CD14-positive monocyte (primary cell): ENCODE results near the gene ABHD4. TPM values are rescaled to one million over a fixed set of nuclear protein-coding genes. Genes with fewer than 3 reads are reported as not detected.
A peak's percentile ranks its signal among the peaks of the same experiment; 100 is the strongest.

Source experiments
- DNase-seq, 3 donors: peaks; one replicate each; pipeline ENCODE4 v3.0.0-alpha.2; 2011 to 2022
- H2AFZ ChIP-seq: 2 replicates; pipeline ENCODE4 v1.6.0; 2012; ENCODE audit warnings: mild to moderate bottlenecking, low read depth, low read length, inconsistent platforms; ENCODE audit not compliant: insufficient read depth, poor library complexity, severe bottlenecking
- H3K27ac ChIP-seq, 2 donors: 1 replicate in 1 of 2; 2 replicates in 1 of 2; pipeline ENCODE4 v1.5.1; 2012 to 2013; ENCODE audit warnings: low read length in 2 of 2, control low read depth in 1 of 2, inconsistent platforms in 1 of 2, low read depth in 1 of 2, mild to moderate bottlenecking in 1 of 2
- H3K27me3 ChIP-seq, 2 donors: one replicate each; pipeline versions ENCODE4 v1.6.0 to v1.6.1; 2011 to 2013; ENCODE audit warnings: low read length in 2 of 2; ENCODE audit not compliant: control insufficient read depth in 2 of 2, insufficient read depth in 2 of 2
- H3K36me3 ChIP-seq, 2 donors: replicated peaks in 1 of 2; 1 replicate in 1 of 2; 2 replicates in 1 of 2; pipeline versions ENCODE4 v1.5.1 to v1.6.1; 2012 to 2013; ENCODE audit warnings: low read length in 2 of 2, control low read depth in 1 of 2, inconsistent platforms in 1 of 2, mild to moderate bottlenecking in 1 of 2; ENCODE audit not compliant: insufficient read depth in 2 of 2, control insufficient read depth in 1 of 2
- H3K4me1 ChIP-seq, 2 donors: 1 replicate in 1 of 2; 2 replicates in 1 of 2; pipeline versions ENCODE4 v1.5.1 to v1.6.1; 2012 to 2013; ENCODE audit warnings: low read length in 2 of 2, control low read depth in 1 of 2, inconsistent platforms in 1 of 2, mild to moderate bottlenecking in 1 of 2, moderate library complexity in 1 of 2; ENCODE audit not compliant: insufficient read depth in 2 of 2, control insufficient read depth in 1 of 2
- H3K4me2 ChIP-seq: replicated peaks from 2 replicates; pipeline ENCODE3; 2012; ENCODE audit warnings: low read length, moderate library complexity, mild to moderate bottlenecking; ENCODE audit not compliant: poor library complexity, severe bottlenecking; ENCODE audit errors: extremely low read depth
- H3K4me3 ChIP-seq, 3 experiments: fragments of 200-600 bp in 1 of 3; sonication (generic) in 1 of 3; replicated peaks in 1 of 3; 1 replicate in 2 of 3; 2 replicates in 1 of 3; pipeline ENCODE4 v1.5.1; 2011 to 2013; ENCODE audit warnings: low read length in 3 of 3, mild to moderate bottlenecking in 3 of 3, control low read depth in 2 of 3, low read depth in 2 of 3, inconsistent platforms in 1 of 3, moderate library complexity in 1 of 3
- H3K79me2 ChIP-seq: 2 replicates; pipeline ENCODE4 v1.6.0; 2012; ENCODE audit warnings: mild to moderate bottlenecking, control low read depth, inconsistent platforms, low read length, moderate library complexity; ENCODE audit not compliant: insufficient read depth
- H3K9ac ChIP-seq: 2 replicates; pipeline ENCODE4 v1.6.0; 2017; ENCODE audit warnings: low read length, mild to moderate bottlenecking; ENCODE audit not compliant: insufficient read depth, poor library complexity, severe bottlenecking
- H3K9me3 ChIP-seq, 2 donors: replicated peaks in 1 of 2; 1 replicate in 1 of 2; 2 replicates in 1 of 2; pipeline versions ENCODE4 v1.5.1 to v1.6.1; 2012 to 2013; ENCODE audit warnings: low read length in 2 of 2, control low read depth in 1 of 2; ENCODE audit not compliant: control insufficient read depth in 1 of 2, insufficient read depth in 1 of 2
- H4K20me1 ChIP-seq: 2 replicates; pipeline ENCODE4 v1.6.0; 2012; ENCODE audit warnings: mild to moderate bottlenecking, low read length, control low read depth, moderate library complexity; ENCODE audit not compliant: insufficient read depth
- H3K27ac Mint-ChIP-seq, 7 donors: one replicate each; pipeline ENCODE4 v1.8.0; 2020; ENCODE audit warnings: mild to moderate bottlenecking in 7 of 7, mixed read lengths in 7 of 7, moderate library complexity in 6 of 7, inconsistent platforms in 2 of 7
- H3K27me3 Mint-ChIP-seq, 3 donors: one replicate each; pipeline ENCODE4 v1.8.0; 2021 to 2022; ENCODE audit warnings: low read depth in 3 of 3, mild to moderate bottlenecking in 3 of 3, mixed read lengths in 3 of 3, moderate library complexity in 3 of 3, inconsistent platforms in 1 of 3
- H3K36me3 Mint-ChIP-seq, 2 donors: one replicate each; pipeline ENCODE4 v1.8.0; 2020; ENCODE audit warnings: mixed read lengths in 2 of 2, inconsistent platforms in 1 of 2, mild to moderate bottlenecking in 1 of 2
- H3K4me1 Mint-ChIP-seq: one replicate; pipeline ENCODE4 v1.8.0; 2020; ENCODE audit warnings: mild to moderate bottlenecking, mixed read lengths
- H3K4me3 Mint-ChIP-seq, 2 donors: one replicate each; pipeline ENCODE4 v1.8.0; 2020; ENCODE audit warnings: mild to moderate bottlenecking in 2 of 2, mixed read lengths in 2 of 2, moderate library complexity in 1 of 2
- H3K9me3 Mint-ChIP-seq, 7 donors: one replicate each; pipeline ENCODE4 v1.8.0; 2020 to 2022; ENCODE audit warnings: mixed read lengths in 7 of 7, mild to moderate bottlenecking in 6 of 7, moderate library complexity in 6 of 7, inconsistent platforms in 2 of 7
- WGBS: methylation state at CpG from one replicate; pipeline ENCODE4 v1.1.5; 2013; ENCODE audit warnings: missing lambda C conversion rate; ENCODE audit not compliant: insufficient coverage; 5-methylcytosine and 5-hydroxymethylcytosine counted together
- intact Hi-C, 2 donors: fragments of 100-400 bp; cut with micrococcal nuclease; formaldehyde crosslinking; loops; one replicate each; pipeline versions ENCODE4 v1.15.0 to v1.15.1; 2023
- polyA plus RNA-seq, 3 donors: library from polyadenylated mRNA; depleted of rRNA in 1 of 3; unstranded in 2 of 3; stranded (reverse) in 1 of 3; fragments of 300-500 nt in 2 of 3; fragments of >200 nt in 1 of 3; fragmentation: Illumina TruSeq in 2 of 3; gene quantifications; 1 replicate in 2 of 3; 2 replicates in 1 of 3; pipeline ENCODE4 v1.2.3, GENCODE V29; 2012 to 2021
- TF ChIP-seq, protein P1 (sequence below): fragments of 200-600 bp; IDR thresholded peaks from one replicate; pipeline ENCODE4 v1.8.0; 2022; ENCODE audit warnings: antibody characterized with exemption, mild to moderate bottlenecking

ABHD4 gene
- polyA plus RNA-seq, 3 donors = 9.4 to 13.4 (median 12.5) TPM

DNA sequence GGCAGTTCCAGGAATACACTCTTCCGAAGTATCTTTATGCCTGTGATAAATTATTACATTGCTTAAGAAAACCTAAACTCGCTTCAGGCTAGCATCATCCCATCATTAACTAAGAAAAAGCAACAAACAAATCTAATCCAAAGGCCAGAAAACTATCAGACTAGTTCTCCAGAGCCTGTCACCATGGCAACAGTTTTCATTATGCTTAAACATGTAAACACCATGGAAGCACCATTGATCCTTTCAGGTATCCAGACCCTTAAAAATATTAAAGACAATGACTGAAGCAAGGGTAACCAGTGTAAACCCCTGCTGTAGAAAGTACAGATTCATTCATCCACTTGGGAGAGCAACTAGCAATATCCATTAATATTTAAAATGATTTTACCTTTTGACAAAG is 18.9 kb upstream of the ABHD4 start:
- Mint-ChIP-seq H3K4me1 (peaks cover 15% of the 10 kb centered on the region), H3K4me3 (no peak overlapping the region), H3K27ac (peak overlapping the region in 1 of 7 donors; percentile 10), H3K9me3 (peaks cover 0 to 2% (median 0%) of the 10 kb centered on the region in 7 donors), H3K27me3 (no peaks in the 10 kb centered on the region), H3K36me3 (peaks cover 22 to 62% of the 10 kb centered on the region in 2 donors)
- no peak overlapping the region for H3K4me2 ChIP-seq
- no peak overlapping the region for H3K4me3 ChIP-seq
- H3K27ac ChIP-seq = no peak overlapping the region
- no peaks in the 10 kb centered on the region for H3K9me3 ChIP-seq
- no peak overlapping the region for H2AFZ ChIP-seq
- WGBS = 96% methylated on average over 2 of the region's 2 CpGs
- H3K9ac ChIP-seq = no peak overlapping the region
- peaks cover 15 to 34% of the 10 kb centered on the region in 2 donors for H3K36me3 ChIP-seq
- DNase-seq = no peak
- H3K27me3 ChIP-seq = no peaks in the 10 kb centered on the region
- TF ChIP-seq, protein P1, sequence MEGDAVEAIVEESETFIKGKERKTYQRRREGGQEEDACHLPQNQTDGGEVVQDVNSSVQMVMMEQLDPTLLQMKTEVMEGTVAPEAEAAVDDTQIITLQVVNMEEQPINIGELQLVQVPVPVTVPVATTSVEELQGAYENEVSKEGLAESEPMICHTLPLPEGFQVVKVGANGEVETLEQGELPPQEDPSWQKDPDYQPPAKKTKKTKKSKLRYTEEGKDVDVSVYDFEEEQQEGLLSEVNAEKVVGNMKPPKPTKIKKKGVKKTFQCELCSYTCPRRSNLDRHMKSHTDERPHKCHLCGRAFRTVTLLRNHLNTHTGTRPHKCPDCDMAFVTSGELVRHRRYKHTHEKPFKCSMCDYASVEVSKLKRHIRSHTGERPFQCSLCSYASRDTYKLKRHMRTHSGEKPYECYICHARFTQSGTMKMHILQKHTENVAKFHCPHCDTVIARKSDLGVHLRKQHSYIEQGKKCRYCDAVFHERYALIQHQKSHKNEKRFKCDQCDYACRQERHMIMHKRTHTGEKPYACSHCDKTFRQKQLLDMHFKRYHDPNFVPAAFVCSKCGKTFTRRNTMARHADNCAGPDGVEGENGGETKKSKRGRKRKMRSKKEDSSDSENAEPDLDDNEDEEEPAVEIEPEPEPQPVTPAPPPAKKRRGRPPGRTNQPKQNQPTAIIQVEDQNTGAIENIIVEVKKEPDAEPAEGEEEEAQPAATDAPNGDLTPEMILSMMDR = no peak
- peaks cover 60% of the 10 kb centered on the region for H3K79me2 ChIP-seq
- intact Hi-C loops = no loop called here
- peaks cover 31% of the 10 kb centered on the region for H4K20me1 ChIP-seq
- peaks cover 0 to 8% of the 10 kb centered on the region in 2 donors for H3K4me1 ChIP-seq

DNA sequence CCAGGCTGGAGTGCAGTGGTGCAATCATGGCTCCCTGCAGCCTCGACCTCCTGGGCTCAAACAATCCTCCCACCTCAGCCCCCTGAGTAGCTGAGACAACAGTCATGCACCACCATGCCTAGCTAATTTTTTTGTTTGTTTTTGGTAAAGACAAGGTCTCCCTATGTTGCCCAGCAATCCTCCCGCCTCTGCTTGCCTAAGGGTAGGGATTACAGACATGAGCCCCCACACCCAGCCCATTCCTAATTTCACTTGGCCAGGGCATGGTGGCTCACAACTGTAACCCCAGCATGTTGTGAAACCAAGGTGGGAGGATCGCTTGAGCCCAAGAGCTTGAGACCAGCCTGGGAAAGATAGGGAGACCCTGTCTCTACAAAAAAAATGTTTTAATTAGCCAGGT is 18.2 kb upstream of the ABHD4 start:
- no CpG with 5 or more reads among the region's 3 CpGs for WGBS
- H3K4me3 Mint-ChIP-seq = no peak overlapping the region
- no peak overlapping the region for H2AFZ ChIP-seq
- no peaks in the 10 kb centered on the region for H3K27me3 Mint-ChIP-seq
- H3K4me1 ChIP-seq = peaks cover 0 to 10% of the 10 kb centered on the region in 2 donors
- no peak for DNase-seq
- no peak overlapping the region for H3K9ac ChIP-seq
- no peaks in the 10 kb centered on the region for H3K9me3 ChIP-seq
- peaks cover 37% of the 10 kb centered on the region for H4K20me1 ChIP-seq
- H3K27ac ChIP-seq = no peak overlapping the region
- intact Hi-C loops = loop anchor here in 1 of 2 donors (10.0 kb wide), 1 partner anchor 725 kb away; the partner anchor contains the start of genes BCL2L2 and PPP1R3E
- no peak overlapping the region for H3K4me2 ChIP-seq
- peaks cover 0 to 2% (median 0%) of the 10 kb centered on the region in 7 donors for H3K9me3 Mint-ChIP-seq
- TF ChIP-seq, protein P1 = no peak
- H3K27me3 ChIP-seq = no peaks in the 10 kb centered on the region
- peaks cover 67% of the 10 kb centered on the region for H3K79me2 ChIP-seq
- H3K4me3 ChIP-seq = no peak overlapping the region
- peak overlapping the region in 1 of 7 donors; percentile 69 for H3K27ac Mint-ChIP-seq
- H3K36me3 ChIP-seq = peaks cover 9 to 34% of the 10 kb centered on the region in 2 donors
- H3K36me3 Mint-ChIP-seq = peaks cover 16 to 61% of the 10 kb centered on the region in 2 donors
- H3K4me1 Mint-ChIP-seq = peaks cover 21% of the 10 kb centered on the region
